GM19193 (cell line): Measurements from ENCODE around the gene XAGE2.

Experiments
- POLR2A ChIP-seq: IDR thresholded peaks from 4 replicates; pipeline ENCODE4 v1.6.1; 2011; ENCODE audit not compliant: insufficient read depth, insufficient read length; ENCODE audit errors: extremely low read depth

XAGE2 gene

GRCh38 chrX:52415304-52415703, 46.5 kb downstream of the XAGE2 start:
- TF ChIP-seq POLR2A = no peak

GRCh38 chrX:52416816-52417215, 48.0 kb downstream of the XAGE2 start:
- TF ChIP-seq POLR2A = no peak

GRCh38 chrX:52420824-52421443, 52.1 kb downstream of the XAGE2 start:
- TF ChIP-seq POLR2A = no peak

- no peak for TF ChIP-seq POLR2A
Measured at GRCh38 chrX:52422884-52423283, 54.1 kb downstream of the XAGE2 start.

- TF ChIP-seq POLR2A = no peak
Measured at GRCh38 chrX:52424656-52425055, 55.8 kb downstream of the XAGE2 start.
